Stimulated activated effector memory CD8-positive, alpha-beta T cell treated with anti-CD3 and anti-CD28 coated beads, Interleukin-12 subunit alpha, Interleukin-12 subunit beta, amount 100 ng/mL, for 72 hours (primary cell): ENCODE measurements around the gene SPTA1.
A peak's percentile ranks its signal among the peaks of the same experiment; 100 is the strongest.

Experiments used
- ATAC-seq: fragments of 150-1000 bp; cut with Tn5 transposase; 2 replicates; pipeline ENCODE4 v1.10.0; 2021
- DNase-seq, 2 donors: peaks; one replicate each; pipeline ENCODE4 v3.0.0; 2021 to 2022; ENCODE audit warnings: low spot score in 2 of 2
- H3K27ac Mint-ChIP-seq: one replicate; pipeline ENCODE4 v1.8.0; 2022; ENCODE audit warnings: mild to moderate bottlenecking, mixed read lengths
- H3K36me3 Mint-ChIP-seq: one replicate; pipeline ENCODE4 v1.8.0; 2022; ENCODE audit warnings: mild to moderate bottlenecking, mixed read lengths
- H3K4me1 Mint-ChIP-seq: one replicate; pipeline ENCODE4 v1.8.0; 2022; ENCODE audit warnings: mixed read lengths
- H3K4me3 Mint-ChIP-seq: one replicate; pipeline ENCODE4 v1.8.0; 2022; ENCODE audit warnings: mild to moderate bottlenecking, mixed read lengths
- H3K9me3 Mint-ChIP-seq: one replicate; pipeline ENCODE4 v1.8.0; 2022; ENCODE audit warnings: mixed read lengths

Gene SPTA1

DNA sequence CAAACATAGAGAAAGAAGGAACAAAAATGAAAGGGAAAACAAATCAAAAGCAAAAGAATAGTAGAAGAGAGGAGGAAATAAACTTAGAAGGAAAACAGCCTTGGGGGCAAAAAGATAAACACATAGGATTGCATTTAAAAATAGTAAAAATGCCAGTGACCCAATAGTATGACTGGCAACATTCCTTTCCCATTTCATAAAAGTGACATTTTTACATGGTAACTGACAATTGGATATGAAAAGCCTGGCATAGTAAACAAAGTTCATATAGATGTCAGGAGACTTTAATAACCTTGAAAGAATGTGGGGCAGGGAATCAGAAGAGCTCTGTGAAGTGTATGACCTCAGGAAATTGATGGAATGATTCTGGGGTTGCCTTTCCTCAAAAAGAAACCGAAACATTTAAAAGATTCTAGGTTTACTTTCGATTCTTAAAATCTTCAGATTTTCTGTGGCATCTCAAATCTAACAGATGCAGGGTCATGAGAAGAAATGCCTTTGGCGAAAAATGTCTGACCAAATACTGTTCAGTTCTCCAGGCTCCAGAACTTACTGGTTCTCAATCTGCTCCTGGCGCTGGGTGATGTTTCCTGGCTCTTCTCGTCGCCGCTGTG lies 33.7 kb downstream of the SPTA1 start:
- DNase-seq = no peak
- no peaks in the 10 kb centered on the region for H3K4me1 Mint-ChIP-seq
- H3K4me3 Mint-ChIP-seq = no peak overlapping the region
- ATAC-seq = no peak
- no peaks in the 10 kb centered on the region for H3K9me3 Mint-ChIP-seq
- H3K27ac Mint-ChIP-seq = no peak overlapping the region
- H3K36me3 Mint-ChIP-seq = no peaks in the 10 kb centered on the region

DNA sequence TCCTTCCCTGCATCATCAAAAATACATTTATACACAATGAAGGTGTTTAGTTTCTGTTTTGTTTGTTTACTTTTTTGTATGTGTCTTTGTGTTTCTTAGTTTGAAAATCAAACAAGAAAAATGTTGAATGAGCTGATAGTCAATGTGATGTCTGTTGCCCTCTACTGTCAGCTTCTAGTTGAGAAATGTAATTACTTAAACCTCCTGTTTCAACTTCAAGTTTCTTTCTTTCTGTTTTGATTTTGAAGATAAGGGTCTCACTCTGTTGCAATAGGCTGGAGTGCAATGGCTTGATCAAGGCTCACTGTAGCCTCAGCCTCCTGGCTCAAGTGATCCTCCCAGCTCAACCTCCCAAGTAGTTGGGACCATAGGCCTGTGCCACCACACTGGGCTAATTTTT lies 37.5 kb downstream of the SPTA1 start:
- Mint-ChIP-seq H3K27ac (no peak overlapping the region), H3K36me3 (no peaks in the 10 kb centered on the region), H3K9me3 (no peaks in the 10 kb centered on the region), H3K4me1 (peaks cover 16% of the 10 kb centered on the region), H3K4me3 (no peak overlapping the region)
- no peak for DNase-seq
- ATAC-seq = no peak

DNA sequence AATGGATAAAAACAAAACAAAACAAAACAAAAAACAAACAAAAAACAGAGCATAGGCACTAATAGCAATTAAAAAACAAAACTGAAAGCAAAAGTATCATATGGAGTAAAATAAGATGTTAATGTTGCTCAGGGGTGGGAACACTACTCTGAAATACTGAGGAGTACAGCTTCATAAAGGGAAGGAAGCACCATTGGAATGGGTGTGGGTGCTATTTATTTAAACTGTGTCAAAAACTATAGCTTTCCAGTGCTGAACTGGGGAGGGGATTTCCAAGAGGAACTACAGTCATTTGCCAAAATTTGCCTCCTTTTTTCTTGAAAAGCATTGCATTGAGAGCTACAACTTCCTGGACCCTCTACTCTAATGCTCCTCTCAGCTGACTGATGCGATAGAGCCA lies 40.0 kb downstream of the SPTA1 start:
- no peaks in the 10 kb centered on the region for H3K9me3 Mint-ChIP-seq
- peak overlapping the region; percentile 81 for H3K27ac Mint-ChIP-seq
- DNase-seq (no peak), ATAC-seq (no peak)
- no peaks in the 10 kb centered on the region for H3K36me3 Mint-ChIP-seq
- H3K4me1 Mint-ChIP-seq = peaks cover 16% of the 10 kb centered on the region
- peak overlapping the region; percentile 5 for H3K4me3 Mint-ChIP-seq

DNA sequence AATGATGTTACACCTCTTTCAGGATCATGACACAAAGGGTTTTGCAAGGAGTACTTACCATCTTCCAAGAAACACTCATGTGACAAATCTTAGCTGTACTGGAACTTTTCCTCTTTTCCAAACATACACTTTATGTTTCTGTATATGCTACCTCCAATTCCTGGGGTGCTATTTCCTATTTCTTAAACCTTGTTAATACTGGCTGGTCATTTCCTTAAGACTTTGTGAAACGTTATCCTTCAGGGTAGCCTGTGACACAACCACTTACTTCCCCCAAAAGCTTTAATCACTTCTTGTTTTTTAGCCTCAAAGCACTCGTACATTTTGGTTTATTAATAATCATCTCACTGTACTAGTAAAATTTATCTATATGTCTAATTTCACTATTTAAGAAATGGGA lies 42.1 kb downstream of the SPTA1 start:
- Mint-ChIP-seq H3K9me3 (no peaks in the 10 kb centered on the region), H3K4me3 (no peak overlapping the region), H3K27ac (no peak overlapping the region), H3K4me1 (peaks cover 16% of the 10 kb centered on the region), H3K36me3 (no peaks in the 10 kb centered on the region)
- no peak for ATAC-seq
- DNase-seq = no peak

DNA sequence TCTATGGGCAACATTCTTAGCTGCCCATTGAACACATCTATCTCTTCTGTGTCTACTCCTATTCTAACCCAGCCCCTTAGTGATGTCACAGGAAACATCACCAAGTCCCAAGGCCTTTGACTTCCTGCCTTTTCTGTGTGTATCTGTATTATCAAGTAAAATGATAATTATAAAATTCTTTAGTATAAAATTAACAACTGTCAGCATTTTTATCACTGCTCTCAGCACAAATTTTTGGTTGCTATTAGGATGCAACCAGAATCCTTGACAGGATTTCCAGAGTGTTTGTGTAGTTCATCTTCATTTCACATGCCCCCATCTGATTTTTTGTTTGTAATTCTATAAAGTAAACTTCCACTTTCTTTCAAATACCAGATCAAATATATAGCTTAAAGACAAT lies 47.6 kb downstream of the SPTA1 start:
- Mint-ChIP-seq H3K4me3 (no peak overlapping the region), H3K27ac (no peak overlapping the region), H3K36me3 (no peaks in the 10 kb centered on the region), H3K9me3 (no peaks in the 10 kb centered on the region), H3K4me1 (no peaks in the 10 kb centered on the region)
- no peak for DNase-seq
- no peak for ATAC-seq

DNA sequence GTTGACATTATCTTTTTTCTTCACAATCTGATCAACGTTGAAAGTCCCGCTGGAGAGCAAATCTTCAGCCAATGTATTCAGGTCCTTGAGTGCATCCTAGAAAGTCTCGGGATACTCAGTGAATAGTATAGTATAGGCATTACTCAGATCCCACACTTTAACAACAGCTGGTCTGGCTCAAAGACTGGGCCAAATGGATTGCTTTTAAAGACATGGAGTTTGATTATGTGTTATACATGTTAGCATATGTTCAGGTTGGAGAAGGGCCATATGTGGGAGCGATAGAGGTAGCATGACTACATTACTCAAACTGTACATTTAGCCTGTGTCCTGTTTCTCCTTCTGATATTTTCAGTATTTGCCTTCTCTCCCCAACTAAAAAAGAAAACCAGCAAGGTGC lies 48.4 kb downstream of the SPTA1 start:
- Mint-ChIP-seq H3K27ac (no peak overlapping the region), H3K4me3 (no peak overlapping the region), H3K4me1 (no peaks in the 10 kb centered on the region), H3K9me3 (no peaks in the 10 kb centered on the region), H3K36me3 (no peaks in the 10 kb centered on the region)
- ATAC-seq = no peak
- DNase-seq = no peak

DNA sequence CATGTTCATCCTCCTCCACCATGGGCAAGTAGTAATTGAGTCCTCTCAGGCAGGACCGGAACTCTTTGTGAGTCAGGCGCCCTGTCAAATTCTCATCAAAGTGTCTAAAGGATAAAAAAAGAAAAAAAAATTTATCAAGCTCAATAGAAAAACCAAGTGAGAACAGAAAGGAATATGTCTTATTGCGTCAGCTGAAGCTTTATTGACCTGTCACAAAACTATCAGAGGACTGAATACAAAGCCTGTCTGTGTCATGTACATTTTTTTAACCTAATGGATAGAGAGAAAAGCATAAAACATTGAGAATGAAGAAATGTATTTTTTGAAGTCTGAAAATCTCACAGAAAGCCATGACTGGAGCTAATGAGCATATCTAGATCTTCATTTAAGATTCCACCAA lies 72.8 kb downstream of the SPTA1 start:
- H3K4me1 Mint-ChIP-seq = no peaks in the 10 kb centered on the region
- DNase-seq (no peak), ATAC-seq (no peak)
- no peaks in the 10 kb centered on the region for H3K9me3 Mint-ChIP-seq
- no peak overlapping the region for H3K4me3 Mint-ChIP-seq
- H3K36me3 Mint-ChIP-seq = no peaks in the 10 kb centered on the region
- H3K27ac Mint-ChIP-seq = no peak overlapping the region

DNA sequence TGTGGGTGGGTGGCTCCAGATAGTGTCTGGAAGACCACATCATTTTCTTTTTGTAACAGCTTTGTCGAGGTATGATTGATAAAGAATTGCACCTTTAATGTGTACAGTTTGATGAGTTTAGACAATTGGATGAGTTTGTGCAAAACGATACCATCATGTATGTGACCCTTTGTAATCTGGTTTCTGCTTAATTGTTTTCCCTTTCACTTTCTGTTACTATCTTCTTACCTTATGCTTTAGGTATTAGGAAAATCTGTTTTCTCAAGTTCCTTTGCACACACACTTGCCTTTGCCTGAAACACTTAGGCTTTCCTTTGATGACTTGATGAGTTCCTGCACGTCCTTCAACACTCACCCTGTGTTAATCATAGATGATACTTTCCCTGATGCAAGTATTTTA lies 74.6 kb downstream of the SPTA1 start:
- ATAC-seq (no peak), DNase-seq (no peak)
- H3K36me3 Mint-ChIP-seq = no peaks in the 10 kb centered on the region
- no peaks in the 10 kb centered on the region for H3K9me3 Mint-ChIP-seq
- H3K4me1 Mint-ChIP-seq = no peaks in the 10 kb centered on the region
- no peak overlapping the region for H3K4me3 Mint-ChIP-seq
- H3K27ac Mint-ChIP-seq = no peak overlapping the region

DNA sequence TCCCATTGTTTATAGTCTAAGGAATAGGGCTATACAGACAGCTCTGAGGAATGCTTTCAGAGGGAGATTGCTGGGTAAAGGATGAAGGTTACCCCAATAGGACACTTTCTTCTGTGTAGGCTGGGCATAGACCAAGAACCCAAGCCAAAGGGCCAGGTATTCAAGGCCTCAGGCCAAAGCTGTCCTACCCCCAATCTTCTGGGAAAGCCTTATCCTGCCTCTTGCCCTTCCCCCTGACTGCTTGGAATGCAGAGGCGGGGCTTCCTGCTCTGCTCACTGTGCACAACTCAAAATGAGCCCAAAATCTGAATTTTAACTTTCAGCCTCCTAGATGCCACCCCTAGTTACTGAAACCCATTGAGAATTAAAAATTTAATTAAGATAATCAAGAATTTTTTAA lies 79.2 kb downstream of the SPTA1 start:
- ATAC-seq = no peak
- H3K27ac Mint-ChIP-seq = no peak overlapping the region
- no peaks in the 10 kb centered on the region for H3K4me1 Mint-ChIP-seq
- no peaks in the 10 kb centered on the region for H3K36me3 Mint-ChIP-seq
- DNase-seq = no peak
- H3K9me3 Mint-ChIP-seq = no peaks in the 10 kb centered on the region
- no peak overlapping the region for H3K4me3 Mint-ChIP-seq

DNA sequence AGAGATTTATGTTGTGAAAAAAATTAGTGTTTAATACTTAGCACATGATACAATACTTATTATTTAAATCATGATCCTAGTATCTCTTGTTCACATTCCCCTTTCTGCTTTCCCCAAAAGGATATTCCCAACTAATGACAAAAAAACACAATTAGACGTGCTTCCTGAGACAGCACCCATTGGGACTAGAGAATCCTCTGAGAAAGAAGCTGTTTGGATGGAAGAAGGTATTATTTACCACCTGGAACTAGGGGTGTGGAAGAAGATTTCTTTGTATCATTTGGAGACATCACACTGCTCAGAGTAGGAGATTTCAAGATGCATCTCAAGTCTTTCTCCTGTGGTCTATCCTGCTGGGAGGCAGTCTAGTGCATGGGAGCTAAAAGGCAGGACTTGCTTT lies 81.5 kb downstream of the SPTA1 start, which contains the start of gene OR10Z1:
OR10Z1 (plus strand) TSS at position 301 of the 400 bp plus-strand sequence. CDS start 1,171 bp downstream, outside the sequence.
- Mint-ChIP-seq H3K4me1 (no peaks in the 10 kb centered on the region), H3K9me3 (no peaks in the 10 kb centered on the region), H3K36me3 (no peaks in the 10 kb centered on the region), H3K27ac (no peak within 1 kb of the TSS), H3K4me3 (no peak within 1 kb of the TSS)
- DNase-seq (no peak), ATAC-seq (no peak)

DNA sequence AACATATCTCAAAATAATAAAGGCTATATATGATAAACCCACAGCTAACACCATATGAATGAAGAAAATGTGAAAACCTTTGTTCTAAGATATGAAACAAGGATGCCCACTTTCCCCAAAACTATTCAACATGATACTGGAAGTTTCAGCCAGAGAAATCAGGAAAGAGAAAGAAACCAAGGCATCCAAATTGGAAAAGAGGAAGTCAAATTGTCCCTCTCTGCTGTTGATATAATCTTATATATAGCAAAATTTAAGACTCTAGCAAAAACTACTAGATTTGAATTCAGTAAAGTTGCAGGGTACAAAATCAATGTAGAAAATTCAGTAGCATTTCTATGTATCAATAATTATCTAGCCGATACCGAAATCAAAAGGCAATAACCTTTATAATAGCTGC lies 85.8 kb downstream of the SPTA1 start:
- Mint-ChIP-seq H3K27ac (no peak overlapping the region), H3K4me1 (no peaks in the 10 kb centered on the region), H3K9me3 (peaks cover 23% of the 10 kb centered on the region), H3K36me3 (no peaks in the 10 kb centered on the region), H3K4me3 (no peak overlapping the region)
- ATAC-seq (no peak), DNase-seq (no peak)

DNA sequence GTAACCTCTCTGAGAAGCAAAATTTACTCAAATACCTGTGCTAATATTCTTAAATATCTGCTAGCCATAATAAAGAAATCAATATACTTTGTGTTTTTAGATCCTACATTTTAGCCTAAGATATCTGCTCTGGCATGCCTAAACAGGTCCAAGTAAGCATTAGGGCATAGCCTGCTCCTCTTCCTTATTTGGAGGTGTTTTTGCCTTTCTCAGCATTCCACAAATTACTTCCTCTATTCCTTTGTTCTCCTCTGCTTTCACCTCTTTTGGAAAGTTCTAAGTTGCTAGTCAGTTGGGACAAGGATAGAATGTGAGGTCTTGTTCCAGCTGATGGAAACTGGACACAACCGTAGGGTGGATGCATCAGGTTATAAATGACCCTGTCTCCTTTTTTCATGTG lies 99.6 kb downstream of the SPTA1 start:
- no peak overlapping the region for H3K4me3 Mint-ChIP-seq
- H3K27ac Mint-ChIP-seq = no peak overlapping the region
- H3K9me3 Mint-ChIP-seq = peaks cover 7% of the 10 kb centered on the region
- DNase-seq (no peak), ATAC-seq (no peak)
- no peaks in the 10 kb centered on the region for H3K36me3 Mint-ChIP-seq
- no peaks in the 10 kb centered on the region for H3K4me1 Mint-ChIP-seq

DNA sequence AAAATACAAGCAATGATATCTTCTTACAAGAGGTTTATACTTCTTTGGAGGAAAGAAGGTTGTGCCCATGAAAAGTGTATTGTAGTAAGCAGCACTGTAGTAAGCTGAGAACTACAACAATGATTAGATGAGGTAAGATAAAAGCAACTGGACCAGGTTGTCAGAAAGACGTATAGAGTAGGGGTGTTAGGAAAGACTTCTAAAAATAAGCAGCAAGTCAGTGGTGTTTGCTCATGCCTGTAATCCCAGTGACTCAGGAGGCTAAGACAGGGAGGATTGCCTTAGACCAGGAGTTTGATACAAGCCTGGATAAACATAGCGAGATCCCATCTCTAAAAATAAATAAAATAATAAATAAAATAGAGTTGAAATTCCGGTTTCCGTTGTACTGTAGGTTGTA lies 102.6 kb downstream of the SPTA1 start:
- DNase-seq = no peak
- no peak for ATAC-seq
- Mint-ChIP-seq H3K4me3 (no peak overlapping the region), H3K27ac (no peak overlapping the region), H3K4me1 (no peaks in the 10 kb centered on the region), H3K9me3 (peaks cover 5% of the 10 kb centered on the region), H3K36me3 (no peaks in the 10 kb centered on the region)

DNA sequence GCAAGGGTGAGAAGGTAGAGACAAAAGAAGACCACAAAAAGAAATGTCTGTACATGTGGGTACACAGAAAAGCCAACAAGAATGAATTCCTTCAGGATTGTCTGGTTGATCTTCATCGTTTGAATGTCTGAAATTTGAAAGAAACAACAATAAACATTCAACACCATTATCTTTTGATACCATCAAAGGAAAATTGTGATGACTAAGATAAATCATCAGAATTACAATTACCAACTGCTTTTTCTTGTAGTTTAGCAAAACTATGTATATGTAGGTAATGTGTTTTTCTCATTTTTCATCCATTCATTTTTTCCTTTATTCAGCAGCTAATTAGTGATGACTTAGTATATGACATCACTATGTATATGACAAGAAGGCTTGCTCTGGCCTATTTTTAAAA lies 106.8 kb downstream of the SPTA1 start, which contains the start of gene OR10X1:
OR10X1 (minus strand) TSS at position 167 of the 400 bp plus-strand sequence; CDS start at position 167, 0 bp downstream.
- no peak within 1 kb of the TSS for H3K27ac Mint-ChIP-seq
- no peaks in the 10 kb centered on the region for H3K4me1 Mint-ChIP-seq
- H3K36me3 Mint-ChIP-seq = no peaks in the 10 kb centered on the region
- no peak for ATAC-seq
- no peaks in the 10 kb centered on the region for H3K9me3 Mint-ChIP-seq
- DNase-seq = no peak
- H3K4me3 Mint-ChIP-seq = no peak within 1 kb of the TSS

DNA sequence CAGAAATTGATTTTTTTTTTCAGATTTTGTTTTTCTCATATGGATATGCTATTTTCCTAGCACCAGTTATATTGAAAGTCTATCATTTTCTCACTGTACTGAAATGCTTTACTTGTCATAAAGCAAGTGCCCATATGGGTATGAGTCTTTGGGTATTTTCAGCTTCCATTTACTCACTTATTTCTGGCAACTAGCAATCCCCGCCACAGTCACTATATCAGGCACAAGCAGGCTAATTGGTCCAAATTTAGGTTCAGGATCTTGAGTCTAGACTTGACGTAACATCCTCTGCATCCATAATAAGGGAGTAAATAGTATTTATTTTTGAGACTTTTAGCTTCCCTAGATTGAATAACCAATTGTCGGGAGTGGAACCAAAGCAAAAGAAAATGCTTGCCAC lies 109.0 kb downstream of the SPTA1 start:
- ATAC-seq = no peak
- Mint-ChIP-seq H3K9me3 (no peaks in the 10 kb centered on the region), H3K4me3 (no peak overlapping the region), H3K36me3 (no peaks in the 10 kb centered on the region), H3K27ac (no peak overlapping the region), H3K4me1 (no peaks in the 10 kb centered on the region)
- no peak for DNase-seq

DNA sequence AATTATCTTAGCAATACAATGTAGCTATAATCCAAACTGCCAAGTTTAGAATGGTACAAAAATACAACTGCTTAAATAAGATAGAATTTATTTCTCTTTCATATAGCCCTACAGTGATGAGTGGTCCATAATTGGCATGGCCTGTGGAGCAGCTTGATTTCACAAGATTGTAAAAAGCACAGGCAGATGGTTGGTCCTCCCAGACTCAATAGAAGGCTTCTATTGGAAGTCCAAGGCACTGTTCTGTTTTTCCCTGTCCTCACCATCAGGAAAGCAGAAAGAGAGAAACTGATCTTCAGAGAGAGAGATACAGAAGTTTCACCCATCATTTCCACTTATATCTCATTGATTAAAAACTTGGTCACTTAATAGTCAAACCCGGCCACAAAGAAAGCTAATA lies 114.3 kb downstream of the SPTA1 start:
- no peaks in the 10 kb centered on the region for H3K9me3 Mint-ChIP-seq
- no peaks in the 10 kb centered on the region for H3K36me3 Mint-ChIP-seq
- no peak for ATAC-seq
- DNase-seq = no peak
- no peak overlapping the region for H3K27ac Mint-ChIP-seq
- H3K4me3 Mint-ChIP-seq = no peak overlapping the region
- no peaks in the 10 kb centered on the region for H3K4me1 Mint-ChIP-seq

DNA sequence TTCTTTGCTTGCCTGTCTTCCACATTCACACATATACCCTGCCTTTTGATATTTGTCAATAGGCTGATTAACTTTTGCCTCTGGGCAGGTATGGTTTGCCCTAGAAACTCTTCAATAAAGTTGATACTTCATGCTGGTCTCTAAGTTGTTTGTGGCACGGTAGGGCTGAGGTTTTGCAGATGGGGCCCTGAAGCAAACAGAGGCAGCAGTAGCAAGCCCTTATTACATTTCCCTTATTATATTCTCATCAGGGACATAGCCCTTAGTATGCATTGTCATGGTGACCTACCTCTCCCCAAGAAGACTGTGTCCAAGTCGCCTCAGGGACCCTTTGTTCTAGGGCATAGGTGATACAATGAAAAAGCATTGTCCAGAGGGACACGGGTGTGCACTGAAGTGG lies 116.0 kb downstream of the SPTA1 start, which contains the start of gene OR6P1:
OR6P1 (minus strand) TSS at position 101 of the 400 bp plus-strand sequence. CDS start 6,976 bp downstream, outside the sequence.
- ATAC-seq = no peak
- DNase-seq = no peak
- Mint-ChIP-seq H3K27ac (no peak within 1 kb of the TSS), H3K4me3 (no peak within 1 kb of the TSS), H3K4me1 (no peaks in the 10 kb centered on the region), H3K36me3 (no peaks in the 10 kb centered on the region), H3K9me3 (no peaks in the 10 kb centered on the region)
